ENCODE results near the gene TMEM108.
"Not testable (repeated sequence)": the region's sequence is repeated elsewhere in the genome, so short reads cannot be mapped to it uniquely, and the experiment has no call there.

TMEM108 gene
- total RNA-seq = 0 to 0.04 reads per million in 2 experiments

- no peak for DNase-seq (ENCODE audit: low read depth)
These were observed at the start of gene TMEM108 for GRCh38 chr3:133038089-133038730. Gene TMEM108 (plus strand): TSS chr3:133038391.

DNA sequence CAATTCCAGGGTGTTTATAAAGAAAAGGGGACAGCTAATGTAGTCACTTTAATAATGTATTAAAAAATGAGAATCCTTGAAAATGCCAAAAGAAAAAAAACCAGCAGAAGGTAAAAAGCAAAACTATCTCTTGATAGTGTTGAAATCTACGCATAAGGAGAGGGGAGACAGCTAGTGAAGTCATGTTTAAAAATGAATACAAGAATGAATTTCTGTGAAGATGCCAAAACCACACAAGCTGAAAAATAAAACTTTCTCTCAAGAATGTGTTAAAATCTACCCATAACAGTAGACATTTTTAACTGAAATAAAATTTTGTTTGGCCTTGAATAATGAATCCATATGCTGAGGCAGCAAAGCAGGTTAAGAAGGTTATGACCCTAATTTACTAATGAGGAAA lies 42.2 kb upstream of the TMEM108 start:
- no peak for DNase-seq (ENCODE audit: low read depth)

GRCh38 chr3:132997404-132998185 lies 40.6 kb upstream of the TMEM108 start:
- no peak for DNase-seq (ENCODE audit: low read depth)

GRCh38 chr3:133005032-133005431 lies 33.2 kb upstream of the TMEM108 start:
- not testable (repeated sequence) for DNase-seq (ENCODE audit: low read depth)

DNA sequence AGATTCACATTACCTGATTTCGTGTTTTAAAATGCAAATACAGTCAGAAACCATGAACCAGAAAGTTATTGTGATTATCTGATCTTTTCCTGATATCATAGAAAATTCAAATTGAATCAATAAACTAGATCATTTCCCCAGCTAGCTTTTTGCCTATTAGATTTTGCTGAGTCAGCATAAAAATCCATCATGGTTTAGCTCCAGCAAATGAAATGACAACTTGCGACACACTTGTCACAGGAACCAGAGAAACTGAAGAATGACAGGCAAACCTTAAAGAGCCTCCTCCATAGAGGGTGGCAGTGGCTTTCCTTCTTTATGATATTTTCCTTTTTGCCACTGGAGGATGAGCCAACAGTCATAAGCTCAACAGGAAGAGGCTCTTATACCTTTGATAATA lies 30.6 kb upstream of the TMEM108 start:
- DNase-seq (ENCODE audit: low read depth) = no peak

DNA sequence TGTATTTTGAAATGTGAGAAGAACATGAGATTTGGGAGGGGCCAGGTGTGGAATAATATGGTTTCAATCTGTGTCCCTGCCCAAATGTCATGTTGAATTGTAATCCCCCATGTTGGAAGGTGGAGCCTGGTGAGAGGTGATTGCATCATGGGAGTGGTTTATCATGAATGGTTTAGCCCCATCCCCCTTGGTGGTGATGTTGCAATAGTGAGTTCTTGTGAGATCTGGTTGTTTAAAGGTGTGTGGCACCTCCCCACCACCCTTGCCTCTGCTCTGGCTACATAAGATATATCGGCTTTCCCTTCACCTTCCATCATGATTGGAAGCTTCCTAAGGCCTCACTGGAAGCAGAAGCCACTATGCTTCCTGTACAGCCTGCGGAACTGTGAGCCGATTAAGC lies 23.9 kb upstream of the TMEM108 start:
- no peak for DNase-seq (ENCODE audit: low read depth)

DNA sequence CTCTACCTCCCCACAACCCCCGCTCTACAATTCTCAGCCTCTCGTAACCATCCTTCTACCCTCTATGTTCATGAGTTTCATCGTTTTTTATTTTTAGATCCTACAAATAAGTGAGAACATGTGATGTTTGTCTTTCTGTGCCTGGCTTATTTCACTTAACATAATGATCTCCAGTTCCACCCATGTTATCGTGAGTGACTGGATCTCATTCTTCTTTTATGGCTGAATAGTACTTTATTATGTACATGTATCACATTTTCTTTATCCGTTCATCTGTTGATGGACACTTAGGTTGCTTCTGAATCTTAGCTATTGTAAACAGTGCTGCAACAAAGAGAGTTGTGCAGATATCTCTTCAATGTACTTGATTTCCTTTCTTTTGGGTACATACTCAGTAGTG lies 22.6 kb upstream of the TMEM108 start:
- DNase-seq (ENCODE audit: low read depth) = not testable (repeated sequence)

DNA sequence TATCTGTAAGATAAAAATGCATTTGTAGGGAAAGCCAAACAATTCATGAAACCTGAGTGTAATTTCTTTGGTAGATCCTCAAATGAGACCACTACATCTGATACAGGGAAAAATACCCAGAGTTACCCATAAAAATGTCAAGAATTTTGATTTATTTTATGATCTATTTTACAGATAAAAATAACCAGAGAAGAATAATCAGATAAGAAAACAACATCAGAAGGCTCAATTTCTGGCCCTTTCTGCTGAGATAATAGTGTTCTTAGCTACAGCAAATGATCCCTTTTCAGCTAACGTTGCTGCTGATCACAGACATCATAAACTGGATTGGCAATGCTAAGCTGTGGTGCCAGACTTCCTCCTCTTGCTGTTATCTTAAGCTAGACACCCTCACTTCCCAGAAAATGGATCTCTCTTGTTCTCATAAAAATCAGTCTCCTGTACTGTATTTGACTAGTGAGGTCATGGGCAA lies 21.3 kb upstream of the TMEM108 start:
- DNase-seq (ENCODE audit: low read depth) = no peak

GRCh38 chr3:133018921-133019320 lies 19.3 kb upstream of the TMEM108 start:
- DNase-seq (ENCODE audit: low read depth) = no peak

GRCh38 chr3:133021206-133021605 lies 17.0 kb upstream of the TMEM108 start:
- no peak for DNase-seq (ENCODE audit: low read depth)

- no peak for DNase-seq (ENCODE audit: low read depth)
These were observed 14.8 kb upstream of the TMEM108 start for GRCh38 chr3:133023362-133023761.

DNA sequence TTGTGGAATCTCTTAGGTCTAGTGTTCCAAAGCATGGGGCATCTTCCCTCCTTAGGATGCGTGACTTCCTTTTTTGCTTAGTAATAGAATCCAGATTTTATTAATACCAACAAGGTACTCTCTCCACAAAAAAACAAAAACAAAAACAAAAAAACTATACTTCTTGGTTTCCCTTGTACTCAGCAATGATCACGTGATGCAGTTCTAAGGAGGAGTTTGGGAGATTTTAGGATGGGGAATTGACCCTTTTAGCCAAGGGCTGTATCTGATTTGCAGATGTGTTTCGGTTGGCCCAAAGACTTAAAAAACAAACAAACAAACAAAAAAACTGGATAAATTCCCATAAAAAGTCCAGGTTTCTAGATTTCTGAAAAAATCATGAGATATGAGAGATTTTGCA lies 12.6 kb upstream of the TMEM108 start:
- DNase-seq (ENCODE audit: low read depth) = no peak

- DNase-seq (ENCODE audit: low read depth) = no peak
These were observed 5.9 kb upstream of the TMEM108 start for GRCh38 chr3:133032301-133032700.

GRCh38 chr3:133037436-133037835 lies 755 bp upstream of the TMEM108 start:
- no peak for DNase-seq (ENCODE audit: low read depth)

GRCh38 chr3:133038731-133039375 lies 662 bp downstream of the TMEM108 start:
- DNase-seq (ENCODE audit: low read depth) = no peak

GRCh38 chr3:133040696-133041523 lies 2.7 kb downstream of the TMEM108 start:
- DNase-seq (ENCODE audit: low read depth) = no peak

- no peak for DNase-seq (ENCODE audit: low read depth)
These were observed 3.3 kb downstream of the TMEM108 start for GRCh38 chr3:133041524-133041829.

- DNase-seq (ENCODE audit: low read depth) = no peak
These were observed 4.6 kb downstream of the TMEM108 start for GRCh38 chr3:133042778-133043177.

DNA sequence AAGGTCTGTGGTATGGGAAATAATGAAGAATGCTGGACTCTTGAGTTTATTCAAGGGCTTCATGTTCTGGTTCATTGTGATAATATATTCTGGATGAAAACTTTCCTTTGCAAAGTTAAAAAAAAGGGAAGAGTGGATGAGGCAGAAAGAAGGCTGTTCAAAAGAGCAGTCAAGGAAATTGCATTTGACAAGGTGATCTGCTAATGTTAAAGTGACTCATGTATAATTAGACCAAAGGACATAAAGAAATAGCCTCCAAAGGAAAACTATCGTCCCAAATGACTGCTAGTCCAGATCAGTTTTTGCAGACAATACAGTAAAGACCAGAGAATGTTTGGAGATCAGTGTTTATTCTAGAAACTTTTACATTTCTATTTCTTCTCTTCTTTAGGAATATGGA lies 9.8 kb downstream of the TMEM108 start:
- DNase-seq (ENCODE audit: low read depth) = no peak

DNA sequence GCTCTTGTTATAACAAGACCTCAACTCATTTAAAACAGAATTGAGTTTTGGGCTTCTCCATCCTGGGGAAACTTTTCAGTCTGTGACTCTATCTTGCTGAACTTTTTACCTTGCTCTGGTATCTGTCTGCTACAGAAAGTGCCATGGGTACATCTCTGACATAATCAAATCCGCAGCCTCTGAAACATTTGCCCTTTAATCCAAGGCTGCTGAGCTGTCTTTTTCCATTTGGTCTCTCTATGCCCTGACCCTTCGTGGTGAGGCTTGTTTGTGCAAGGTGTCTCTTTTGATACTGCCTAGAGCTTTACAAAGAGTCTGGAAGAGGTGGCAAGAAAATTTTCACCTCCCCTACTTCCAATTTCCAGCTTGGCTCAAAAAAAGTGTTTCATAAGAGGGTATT lies 11.3 kb downstream of the TMEM108 start:
- DNase-seq (ENCODE audit: low read depth) = no peak

- DNase-seq (ENCODE audit: low read depth) = no peak
These were observed 12.7 kb downstream of the TMEM108 start for GRCh38 chr3:133050891-133051290.

GRCh38 chr3:133053532-133053931 lies 15.3 kb downstream of the TMEM108 start:
- DNase-seq (ENCODE audit: low read depth) = no peak

Data from T follicular helper cell (primary cell).